Loucy (cell line): Measurements from ENCODE around the gene TLN1.
A peak's percentile ranks its signal among the peaks of the same experiment; 100 is the strongest.

Source experiments
- H2AFZ ChIP-seq: fragments of 200-600 bp; sonication (generic); 2 replicates; pipeline ENCODE4 v1.6.0; 2016; ENCODE audit warnings: antibody characterized with exemption, mild to moderate bottlenecking, low read length, moderate library complexity
- H3F3A ChIP-seq: fragments of 200-600 bp; 2 replicates; pipeline ENCODE4 v1.6.0; 2016; ENCODE audit warnings: antibody characterized with exemption, low read depth, mild to moderate bottlenecking
- H3K27me3 ChIP-seq: fragments of 200-600 bp; sonication (generic); 2 replicates; pipeline ENCODE4 v1.6.1; 2014; ENCODE audit warnings: low read length, mild to moderate bottlenecking; ENCODE audit not compliant: insufficient read depth, poor library complexity, severe bottlenecking
- H3K36me3 ChIP-seq: fragments of 200-600 bp; sonication (generic); 2 replicates; pipeline ENCODE4 v1.6.1; 2016; ENCODE audit warnings: low read length; ENCODE audit not compliant: insufficient read depth
- H3K4me1 ChIP-seq: fragments of 200-600 bp; sonication (generic); 2 replicates; pipeline ENCODE4 v1.5.1; 2014; ENCODE audit warnings: low read length, mild to moderate bottlenecking; ENCODE audit not compliant: insufficient read depth, poor library complexity, severe bottlenecking
- H3K4me2 ChIP-seq: fragments of 200-600 bp; sonication (generic); 2 replicates; pipeline ENCODE4 v1.6.0; 2014; ENCODE audit warnings: antibody characterized with exemption, low read length, low read depth, mild to moderate bottlenecking; ENCODE audit not compliant: poor library complexity, severe bottlenecking
- H3K4me3 ChIP-seq: fragments of 200-600 bp; sonication (generic); 2 replicates; pipeline ENCODE4 v1.5.1; 2014; ENCODE audit warnings: low read length, mild to moderate bottlenecking, mixed read lengths; ENCODE audit not compliant: poor library complexity, severe bottlenecking
- H3K79me2 ChIP-seq: fragments of 200-600 bp; sonication (generic); 2 replicates; pipeline ENCODE4 v1.6.1; 2014; ENCODE audit warnings: low read length; ENCODE audit not compliant: insufficient read depth
- H3K9ac ChIP-seq: fragments of 200-600 bp; sonication (generic); 2 replicates; pipeline ENCODE4 v1.6.0; 2014; ENCODE audit warnings: mild to moderate bottlenecking, low read depth, low read length, moderate library complexity; ENCODE audit not compliant: poor library complexity, severe bottlenecking
- H3K9me2 ChIP-seq: fragments of 200-600 bp; sonication (generic); replicated peaks from 2 replicates; pipeline ENCODE4 v1.6.1; 2016; ENCODE audit warnings: low read depth, low read length, mixed read lengths
- H3K9me3 ChIP-seq: fragments of 200-600 bp; sonication (generic); 2 replicates; pipeline ENCODE4 v1.6.1; 2014; ENCODE audit warnings: mild to moderate bottlenecking, antibody characterized with exemption, low read length, low read depth; ENCODE audit not compliant: insufficient read depth
- H4K20me1 ChIP-seq: fragments of 200-600 bp; sonication (generic); 2 replicates; pipeline ENCODE4 v1.6.0; 2014; ENCODE audit warnings: antibody characterized with exemption, low read length, mild to moderate bottlenecking; ENCODE audit not compliant: insufficient read depth, poor library complexity, severe bottlenecking
- CTCF ChIP-seq: fragments of 200-600 bp; sonication (generic); conservative IDR thresholded peaks from 2 replicates; pipeline ENCODE4 v1.5.1; 2014; ENCODE audit warnings: mild to moderate bottlenecking, antibody characterized with exemption, low read length
- EZH2phosphoT487 ChIP-seq: fragments of 200-600 bp; IDR thresholded peaks from 2 replicates; pipeline ENCODE4 v1.6.1; 2018; ENCODE audit warnings: antibody characterized with exemption, mild to moderate bottlenecking, moderate library complexity, borderline replicate concordance

Gene TLN1

GRCh38 chr9:35651956-35652828, 79.8 kb downstream of the TLN1 start:
- Histone ChIP-seq H3K36me3 (no peaks in the 10 kb centered on the region), H3K4me2 (peak overlapping the region; percentile 98), H3K4me3 (no peak overlapping the region), H3F3A (peaks cover 10% of the 10 kb centered on the region; the same call in 1 of the 2 replicates), H3K27me3 (no peaks in the 10 kb centered on the region), H3K4me1 (peaks cover 53% of the 10 kb centered on the region), H3K9me2 (no peaks in the 10 kb centered on the region), H3K9me3 (no peaks in the 10 kb centered on the region), H3K9ac (no peak overlapping the region), H3K79me2 (peaks cover 50% of the 10 kb centered on the region), H4K20me1 (peaks cover 6% of the 10 kb centered on the region), H2AFZ (no peak overlapping the region)
- TF ChIP-seq CTCF (no peak), EZH2phosphoT487 (no peak)

- Histone ChIP-seq H3K79me2 (peaks cover 52% of the 10 kb centered on the region), H3F3A (peaks cover 8% of the 10 kb centered on the region; the same call in 1 of the 2 replicates), H3K4me3 (peak within 1 kb of the TSS; percentile 80), H3K36me3 (no peaks in the 10 kb centered on the region), H3K27me3 (no peaks in the 10 kb centered on the region), H3K4me2 (peak within 1 kb of the TSS; percentile 98), H3K9me3 (no peaks in the 10 kb centered on the region), H3K4me1 (peaks cover 44% of the 10 kb centered on the region), H2AFZ (peak within 1 kb of the TSS; percentile 48), H3K9me2 (no peaks in the 10 kb centered on the region), H3K9ac (peak within 1 kb of the TSS; percentile 85), H4K20me1 (peaks cover 6% of the 10 kb centered on the region)
- TF ChIP-seq CTCF (no peak), EZH2phosphoT487 (no peak)
Observed at GRCh38 chr9:35650341-35651158, 81.4 kb downstream of the TLN1 start, which contains the start of gene SIT1. TSS of gene SIT1 (minus strand) at chr9:35650931. CDS start at chr9:35650853, 78 bp downstream.

- peak overlapping the region; percentile 98 for H3K4me2 ChIP-seq
Observed at GRCh38 chr9:35649431-35650340, 82.3 kb downstream of the TLN1 start.

More at GRCh38 chr9:35649431-35650340, 82.3 kb downstream of the TLN1 start:
- no peaks in the 10 kb centered on the region for H3K9me3 ChIP-seq
- no peaks in the 10 kb centered on the region for H3K27me3 ChIP-seq
- peak overlapping the region; percentile 80 for H3K4me3 ChIP-seq
- TF ChIP-seq CTCF, result no peak
- no peak for TF ChIP-seq EZH2phosphoT487
- peaks cover 8% of the 10 kb centered on the region; the same call in 1 of the 2 replicates for H3F3A ChIP-seq
- H3K79me2 ChIP-seq, result peaks cover 59% of the 10 kb centered on the region
- H3K4me1 ChIP-seq, result peaks cover 47% of the 10 kb centered on the region
- H3K9ac ChIP-seq, result peak overlapping the region; percentile 85
- H3K36me3 ChIP-seq, result no peaks in the 10 kb centered on the region
- peaks cover 6% of the 10 kb centered on the region for H4K20me1 ChIP-seq
- peak overlapping the region; percentile 48 for H2AFZ ChIP-seq
- no peaks in the 10 kb centered on the region for H3K9me2 ChIP-seq
